ENCODE results near the gene RIPOR3.

GRCh38 chr20:50583442-50584150, 107.7 kb downstream of the RIPOR3 start:
- TF ChIP-seq POLR2A (IDR thresholded peaks at IDR 0.05) = no peak
- TF ChIP-seq, protein P1, sequence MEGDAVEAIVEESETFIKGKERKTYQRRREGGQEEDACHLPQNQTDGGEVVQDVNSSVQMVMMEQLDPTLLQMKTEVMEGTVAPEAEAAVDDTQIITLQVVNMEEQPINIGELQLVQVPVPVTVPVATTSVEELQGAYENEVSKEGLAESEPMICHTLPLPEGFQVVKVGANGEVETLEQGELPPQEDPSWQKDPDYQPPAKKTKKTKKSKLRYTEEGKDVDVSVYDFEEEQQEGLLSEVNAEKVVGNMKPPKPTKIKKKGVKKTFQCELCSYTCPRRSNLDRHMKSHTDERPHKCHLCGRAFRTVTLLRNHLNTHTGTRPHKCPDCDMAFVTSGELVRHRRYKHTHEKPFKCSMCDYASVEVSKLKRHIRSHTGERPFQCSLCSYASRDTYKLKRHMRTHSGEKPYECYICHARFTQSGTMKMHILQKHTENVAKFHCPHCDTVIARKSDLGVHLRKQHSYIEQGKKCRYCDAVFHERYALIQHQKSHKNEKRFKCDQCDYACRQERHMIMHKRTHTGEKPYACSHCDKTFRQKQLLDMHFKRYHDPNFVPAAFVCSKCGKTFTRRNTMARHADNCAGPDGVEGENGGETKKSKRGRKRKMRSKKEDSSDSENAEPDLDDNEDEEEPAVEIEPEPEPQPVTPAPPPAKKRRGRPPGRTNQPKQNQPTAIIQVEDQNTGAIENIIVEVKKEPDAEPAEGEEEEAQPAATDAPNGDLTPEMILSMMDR (IDR thresholded peaks at IDR 0.05) = no peak
